GM13977 (cell line): ENCODE data around the gene EFHB.
"Not testable (repeated sequence)": the region's sequence is repeated elsewhere in the genome, so short reads cannot be mapped to it uniquely, and the experiment has no call there.

Experiments
- DNase-seq: peaks from one replicate; pipeline ENCODE4 v3.0.0; 2012; ENCODE audit warnings: low spot score
- CTCF ChIP-seq: IDR thresholded peaks from 2 replicates; pipeline ENCODE4 v1.5.1; 2012; ENCODE audit warnings: mild to moderate bottlenecking, control low read depth; ENCODE audit not compliant: insufficient read depth; ENCODE audit errors: extremely low read depth, missing control alignments
- in situ Hi-C: fragments of 300-500 bp; cut with MboI; formaldehyde crosslinking; loops from one replicate; pipeline ENCODE4 v1.12.0; 2022; ENCODE audit warnings: low sequenced_read_pairs, low pct_unique_long_range_greater_than_20kb, mixed read lengths, inconsistent platforms; ENCODE audit not compliant: unreplicated experiment

EFHB gene

GRCh38 chr3:19891740-19892139 lies 42.3 kb downstream of the EFHB start:
- DNase-seq: no peak
- no peak for TF ChIP-seq CTCF
- in situ Hi-C loops: no loop called here

DNA sequence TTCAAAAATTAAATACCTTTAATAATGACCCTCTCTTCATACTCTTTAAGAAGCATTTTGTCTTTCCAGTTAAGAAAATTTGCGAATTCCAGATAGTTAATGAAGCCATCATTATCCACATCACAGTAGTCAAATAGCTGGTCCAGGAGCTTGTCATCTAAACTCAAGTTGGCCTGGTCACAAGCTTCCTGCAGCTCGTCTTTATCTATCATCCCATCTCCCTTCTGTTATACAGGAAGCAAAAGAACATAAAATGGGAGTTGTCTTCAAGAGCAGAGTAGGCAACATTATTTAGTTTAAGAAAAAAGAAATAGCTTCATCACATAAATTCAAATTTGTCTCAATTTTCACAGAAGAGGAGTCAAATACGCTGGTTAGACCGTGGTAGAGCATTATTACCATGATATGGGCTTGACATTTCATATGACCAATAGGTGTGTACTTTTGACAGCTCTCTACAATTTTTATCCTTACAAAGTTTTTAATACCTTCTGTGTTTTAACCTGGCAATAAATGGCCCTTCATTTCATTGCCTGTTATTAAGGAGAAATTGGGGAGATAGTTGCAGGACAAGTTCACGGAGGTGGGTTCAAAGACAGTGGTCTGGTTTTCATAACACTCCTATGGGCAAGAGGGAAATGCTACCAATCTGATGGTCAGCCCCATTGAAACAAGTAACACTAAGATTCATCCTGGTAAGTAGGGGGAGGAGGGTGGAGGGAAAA lies 45.4 kb downstream of the EFHB start:
- no peak for TF ChIP-seq CTCF
- in situ Hi-C loops: no loop called here
- DNase-seq: no peak

- in situ Hi-C loops, DNase-seq: not testable (repeated sequence)
These were observed 46.9 kb downstream of the EFHB start for GRCh38 chr3:19887122-19887521.

DNA sequence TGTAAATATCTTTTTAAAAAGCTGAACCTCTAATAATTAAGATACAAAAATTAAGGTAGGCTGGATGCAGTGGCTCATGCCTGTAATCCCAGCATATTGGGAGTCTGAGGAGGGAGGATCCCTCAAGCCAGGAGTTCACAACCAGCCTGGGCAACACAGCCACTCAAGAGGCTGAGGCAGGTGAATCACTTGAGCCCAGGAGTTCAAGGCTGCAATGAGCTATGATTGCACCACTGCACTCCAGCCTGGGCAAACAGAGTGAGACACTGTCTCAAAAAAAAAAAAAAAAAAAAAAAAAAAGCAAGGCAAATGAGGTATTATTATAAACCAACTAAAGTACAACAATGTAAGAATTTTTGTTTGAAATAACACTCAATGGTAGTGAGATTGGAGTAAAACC lies 47.6 kb downstream of the EFHB start:
- in situ Hi-C loops: no loop called here
- DNase-seq: no peak

DNA sequence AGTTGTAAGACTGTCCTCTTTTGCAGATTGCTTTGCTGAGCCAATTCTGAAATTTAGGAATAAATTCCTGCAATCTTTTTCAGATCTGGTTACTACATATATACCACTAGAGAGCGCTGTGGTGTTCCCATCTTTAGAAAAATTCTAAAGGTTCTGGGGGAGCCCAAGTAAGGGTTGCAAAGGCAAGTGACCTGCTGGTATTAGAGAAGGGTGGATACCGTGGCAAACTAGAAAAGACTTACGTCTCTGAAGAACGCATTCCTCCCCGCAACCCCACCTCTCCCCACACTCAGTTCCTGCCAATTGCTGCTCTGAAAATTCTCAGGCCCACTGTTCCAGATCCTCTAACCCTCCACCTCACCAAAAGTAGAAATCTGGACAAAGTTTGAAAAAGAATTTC lies 48.5 kb downstream of the EFHB start:
- peak; percentile 49 for DNase-seq
- peak; percentile 53 for TF ChIP-seq CTCF
- in situ Hi-C loops: no loop called here

More for the DNA sequence above, 47.6 kb downstream of the EFHB start:
- TF ChIP-seq CTCF: no peak

- in situ Hi-C loops: no loop called here
- no peak for TF ChIP-seq CTCF
These were observed 52.2 kb downstream of the EFHB start for GRCh38 chr3:19881852-19882251.

GRCh38 chr3:19881036-19881435 lies 53.0 kb downstream of the EFHB start:
- in situ Hi-C loops: no loop called here
- TF ChIP-seq CTCF: no peak
- DNase-seq: no peak

More at GRCh38 chr3:19881852-19882251, 52.2 kb downstream of the EFHB start:
- no peak for DNase-seq
